ENCODE data around the gene ST8SIA1.

GRCh38 chr12:22380031-22380430 is 45.5 kb upstream of the ST8SIA1 start:
- TF ChIP-seq POLR2AphosphoS5 (IDR thresholded peaks at IDR 0.05; ENCODE audit: low read depth, low read length) (no peak), POLR2A (IDR thresholded peaks at IDR 0.05; ENCODE audit: low read depth, low read length) (no peak), TAF1 (IDR thresholded peaks at IDR 0.05; ENCODE audit: low read depth, low read length) (no peak)

Measured in GM12891 (cell line).